HepG2 (cell line): Measurements from ENCODE around the gene NUP153. TPM values are rescaled to one million over a fixed set of nuclear protein-coding genes. Genes with fewer than 3 reads are reported as not detected.

Source experiments
- CTCF ChIP-seq: sonication (generic); formaldehyde crosslinking; IDR thresholded peaks from 2 replicates; pipeline ENCODE4 v1.5.0; 2020; ENCODE audit warnings: mild to moderate bottlenecking, missing genetic modification reagents, moderate library complexity
- FOXM1 ChIP-seq: sonication (generic); formaldehyde crosslinking; IDR thresholded peaks from 2 replicates; pipeline ENCODE4 v1.5.0; 2020; ENCODE audit warnings: missing genetic modification reagents
- HINFP ChIP-seq: sonication (generic); formaldehyde crosslinking; IDR thresholded peaks from 2 replicates; pipeline ENCODE4 v1.4.0; 2020; ENCODE audit warnings: low read depth, mild to moderate bottlenecking, missing genetic modification reagents
- MED13 ChIP-seq: sonication (generic); formaldehyde crosslinking; IDR thresholded peaks from 2 replicates; pipeline ENCODE4 v1.5.0; 2020; ENCODE audit warnings: missing genetic modification reagents
- POLR2A ChIP-seq, 2 experiments: IDR thresholded peaks; 2 replicates each; pipeline ENCODE4 v1.6.1; 2011; ENCODE audit warnings: low read depth in 2 of 2, low read length in 2 of 2, mild to moderate bottlenecking in 1 of 2, moderate library complexity in 1 of 2; ENCODE audit not compliant: insufficient read depth in 1 of 2
- RBM22 ChIP-seq: fragments of 200-400 bp; formaldehyde crosslinking; optimal IDR thresholded peaks from 2 replicates; pipeline ENCODE3; 2017; ENCODE audit warnings: mild to moderate bottlenecking, low read length, moderate library complexity
- SNAI1 ChIP-seq: sonication (generic); formaldehyde crosslinking; IDR thresholded peaks from 2 replicates; pipeline ENCODE4 v1.5.0; 2020; ENCODE audit warnings: mild to moderate bottlenecking, missing genetic modification reagents, borderline replicate concordance
- TFDP1 ChIP-seq: IDR thresholded peaks from 2 replicates; pipeline ENCODE4 v1.6.1; 2016; ENCODE audit warnings: missing compliant biosample characterization, missing genetic modification reagents, borderline replicate concordance
- TFDP2 ChIP-seq: sonication (generic); formaldehyde crosslinking; IDR thresholded peaks from 2 replicates; pipeline ENCODE4 v1.4.0; 2020; ENCODE audit warnings: missing genetic modification reagents
- ZBTB26 ChIP-seq: IDR thresholded peaks from 2 replicates; pipeline ENCODE4 v1.6.1; 2016; ENCODE audit warnings: missing compliant biosample characterization, missing genetic modification reagents, borderline replicate concordance
- ZBTB43 ChIP-seq: sonication (generic); formaldehyde crosslinking; conservative IDR thresholded peaks from 2 replicates; pipeline ENCODE4 v1.4.0; 2020; ENCODE audit warnings: missing genetic modification reagents
- ZNF235 ChIP-seq: sonication (generic); formaldehyde crosslinking; IDR thresholded peaks from 2 replicates; pipeline ENCODE4 v1.8.1; 2023; ENCODE audit warnings: mild to moderate bottlenecking, missing genetic modification reagents, borderline replicate concordance
- ZNF547 ChIP-seq: sonication (generic); formaldehyde crosslinking; IDR thresholded peaks from 2 replicates; pipeline ENCODE4 v1.5.1; 2020; ENCODE audit warnings: mild to moderate bottlenecking, missing genetic modification reagents
- ZUFSP ChIP-seq: sonication (generic); formaldehyde crosslinking; IDR thresholded peaks from 2 replicates; pipeline ENCODE4 v1.9.0; 2021; ENCODE audit warnings: missing genetic modification reagents, mild to moderate bottlenecking, borderline replicate concordance
- polyA plus RNA-seq, 8 experiments: library from polyadenylated mRNA; depleted of rRNA in 3 of 8; stranded (reverse) in 7 of 8; unstranded in 1 of 8; fragments of >200 nt; fragmentation: Illumina TruSeq in 4 of 8; extraction: Trizol in 4 of 8; gene quantifications; 2 replicates each; pipeline versions ENCODE4 v1.2.1 to v1.2.3, GENCODE V29; 2011 to 2016; ENCODE audit warnings: low read depth in 4 of 8, missing spikeins in 1 of 8, mixed read lengths in 1 of 8; ENCODE audit not compliant: insufficient read depth in 1 of 8
- total RNA-seq, 5 experiments: library from RNA; depleted of rRNA; stranded (reverse); fragments of >200 nt; fragmentation: Illumina TruSeq; extraction: Trizol; gene quantifications; 2 replicates each; pipeline ENCODE4 v1.2.3, GENCODE V29; 2016; ENCODE audit warnings: low read depth in 1 of 5

Gene NUP153
- total and polyA plus RNA-seq, 2 of the 13 experiments (the other 11 are each of a cell fraction or from before 2014, with no cell fraction given): 29.8 to 55.2 TPM

GRCh38 chr6:17600527-17601385 is 106.0 kb downstream of the NUP153 start (continued):
- TF ChIP-seq ZBTB43 (CRISPR knock-in tag) (no peak), ZBTB26 (CRISPR knock-in tag) (peak; percentile 77), ZNF235 (CRISPR knock-in tag) (no peak), MED13 (CRISPR knock-in tag) (no peak; the same call in none of the 2 replicates), ZNF547 (CRISPR knock-in tag) (peak; percentile 36), ZUFSP (no peak), POLR2A (IDR thresholded peaks at IDR 0.05; ENCODE audit: insufficient read depth in 1 of 2, low read depth in 2 of 2, low read length in 2 of 2) (no peak), SNAI1 (CRISPR knock-in tag) (no peak), TFDP2 (CRISPR knock-in tag) (no peak; the same call in none of the 2 replicates), FOXM1 (no peak), TFDP1 (CRISPR knock-in tag) (peak; percentile 45; the same call in 1 of the 2 replicates), CTCF (CRISPR knock-in tag) (peak; percentile 41), RBM22 (no peak), HINFP (CRISPR knock-in tag) (0 out of 2 replicates have a peak, but pooled peaks have one; percentile 2)
